Hematopoietic multipotent progenitor cell treated with erythropoietin and hydrocortisone succinate and interleukin-3 and kit ligand, for 15 days (in vitro differentiated cells): ENCODE measurements around the gene IFNA7.
"Not testable (repeated sequence)": the region's sequence is repeated elsewhere in the genome, so short reads cannot be mapped to it uniquely, and the experiment has no call there.

Source experiments
- DNase-seq: peaks from one replicate; pipeline ENCODE4 v3.0.0-alpha.2; 2015; ENCODE audit warnings: low spot score

IFNA7 gene

GRCh38 chr9:21182810-21183736 is 18.9 kb downstream of the IFNA7 start:
- DNase-seq: not testable (repeated sequence)

GRCh38 chr9:21174671-21175070 is 27.3 kb downstream of the IFNA7 start:
- no peak for DNase-seq

DNA sequence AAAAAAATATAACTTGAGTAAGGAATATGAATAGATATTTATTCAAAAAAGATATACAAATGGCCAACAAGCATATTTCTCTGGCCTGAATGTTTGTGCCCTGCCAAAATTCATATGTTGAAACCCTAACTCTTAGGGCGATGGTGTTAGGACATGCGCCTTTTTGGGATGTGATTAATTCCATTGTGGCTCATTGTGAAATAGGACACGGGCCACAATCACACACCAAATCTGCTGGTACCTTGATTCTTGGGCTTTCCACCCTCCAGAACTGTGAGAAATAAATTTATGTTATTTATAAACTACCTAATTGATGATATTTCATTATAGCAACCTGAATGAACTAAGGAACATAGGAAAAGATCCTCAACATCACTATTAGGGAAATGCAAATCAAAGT is 29.8 kb downstream of the IFNA7 start:
- DNase-seq: no peak

DNA sequence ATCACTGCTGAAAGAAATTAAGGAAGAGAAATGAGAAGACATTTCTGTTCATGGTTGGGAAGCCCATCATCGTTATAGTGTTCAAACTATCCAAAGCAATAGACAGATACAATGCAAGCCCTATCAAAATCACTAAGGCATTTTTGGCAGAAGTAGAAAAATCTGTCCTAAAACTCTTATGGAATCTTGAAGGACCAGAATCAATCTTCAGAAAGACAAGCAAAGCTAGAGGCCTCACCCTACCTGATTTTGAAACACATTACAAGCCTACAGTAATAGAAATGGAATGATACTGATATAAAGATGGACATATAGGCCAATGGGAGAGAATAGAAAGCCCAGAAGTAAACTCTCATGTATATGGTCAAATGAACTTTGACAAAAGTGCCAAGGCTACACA is 30.7 kb downstream of the IFNA7 start:
- DNase-seq: no peak

DNA sequence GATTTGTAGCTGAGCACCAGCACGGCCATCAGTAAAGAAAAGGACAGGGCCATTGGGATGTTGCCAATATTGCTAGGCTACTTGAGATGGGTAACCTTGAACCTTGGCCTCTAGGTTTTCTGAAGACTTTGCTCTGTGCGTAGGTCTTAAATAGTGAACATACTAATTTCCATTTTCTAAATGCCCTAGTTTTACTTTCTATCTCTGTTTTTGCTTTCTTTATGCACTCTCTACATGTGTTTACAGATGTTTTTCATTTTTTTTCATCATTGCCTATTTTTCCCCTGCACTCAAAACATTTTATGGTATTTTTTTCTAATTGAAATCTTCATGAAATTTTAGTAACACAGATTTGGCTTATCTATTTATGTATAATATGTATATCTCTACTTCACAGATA is 35.4 kb downstream of the IFNA7 start, which contains the start of gene IFNA21:
Gene IFNA21, minus strand, starts transcription at position 101 of the 400 bp plus-strand sequence. Its CDS starts 48 bp downstream, at position 53.
- DNase-seq: not testable (repeated sequence)

DNA sequence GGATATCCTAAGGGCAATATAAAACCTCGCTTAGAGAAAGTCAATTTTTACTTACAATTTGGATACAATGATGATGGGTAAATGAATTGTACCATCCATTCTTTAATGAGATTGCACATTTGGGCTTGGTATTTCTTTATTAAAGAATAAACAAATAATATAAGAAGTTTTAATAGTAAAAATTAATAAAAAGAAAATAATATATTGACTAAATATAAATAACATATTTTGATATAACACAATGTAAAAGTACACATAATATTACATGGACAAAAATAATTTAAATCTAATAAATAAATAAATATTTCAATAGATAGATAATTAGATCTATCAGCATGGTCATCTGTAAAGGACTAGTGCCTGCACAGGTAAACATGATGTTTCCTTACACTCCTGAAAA is 36.5 kb downstream of the IFNA7 start:
- DNase-seq: no peak

DNA sequence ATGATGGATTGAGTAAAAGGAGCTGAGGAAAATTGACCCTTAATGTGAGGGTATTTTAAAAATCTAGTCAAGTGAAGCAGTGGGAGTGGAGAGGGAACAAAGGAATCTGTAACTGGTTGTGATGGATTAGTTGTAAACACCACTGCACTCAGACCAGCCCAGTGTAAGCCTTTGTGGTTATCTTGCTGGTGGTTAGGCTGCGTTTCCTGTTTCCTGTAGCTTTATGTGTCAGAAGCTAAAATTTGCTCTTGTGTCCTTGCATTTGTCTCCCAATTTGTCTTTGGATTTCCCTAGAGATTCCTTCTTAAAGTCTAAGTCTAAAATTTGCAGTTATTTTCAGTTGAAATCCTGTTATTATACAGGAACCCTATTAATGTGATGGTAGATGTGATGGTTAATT is 41.8 kb downstream of the IFNA7 start:
- no peak for DNase-seq

DNA sequence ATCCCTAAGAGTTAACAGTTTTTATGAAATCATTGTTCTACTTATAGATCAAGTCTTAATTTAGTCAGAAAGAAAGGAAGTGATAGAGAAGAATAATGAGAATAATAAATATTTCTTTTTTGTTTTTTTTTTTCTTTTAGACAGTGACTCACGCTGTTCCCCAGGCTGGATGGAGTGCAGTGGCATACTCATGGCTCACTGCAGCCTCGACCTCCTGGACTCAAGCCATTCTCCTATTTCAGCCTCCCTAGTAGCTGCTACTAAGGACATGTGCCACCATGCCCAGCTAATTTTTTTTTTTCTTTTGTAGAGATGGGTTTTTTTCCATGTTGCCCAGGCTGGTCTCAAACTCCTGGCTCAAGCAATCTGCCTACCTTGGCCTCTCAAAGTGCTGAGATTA is 46.5 kb downstream of the IFNA7 start:
- no peak for DNase-seq

DNA sequence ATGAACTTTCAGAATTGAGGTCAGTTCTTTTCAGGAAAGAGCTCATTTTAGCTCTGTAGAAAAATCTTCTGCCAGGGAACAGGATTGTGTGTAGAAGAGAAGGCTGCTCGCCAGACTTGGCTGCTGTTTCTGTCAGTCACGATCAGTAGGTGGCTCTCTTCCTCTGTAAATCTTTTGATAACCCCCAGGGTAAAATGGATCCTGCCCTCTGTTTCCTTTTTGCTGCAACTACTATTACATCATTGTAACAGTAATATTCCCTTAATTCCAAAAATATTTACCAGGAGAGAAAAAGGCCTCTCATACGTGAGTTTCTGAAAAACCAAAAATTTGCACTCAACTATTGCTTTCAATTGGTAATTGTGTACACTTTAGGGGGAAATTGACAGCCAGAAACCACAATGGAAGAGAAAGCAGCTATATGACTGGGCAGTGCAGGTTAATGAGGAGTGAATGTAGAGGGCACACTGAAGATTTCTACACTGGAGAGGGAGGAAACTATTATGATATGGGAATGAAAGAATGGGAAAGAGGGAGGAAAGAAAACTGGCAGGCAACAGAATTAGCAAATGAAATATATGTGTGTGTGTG is 47.9 kb downstream of the IFNA7 start:
- no peak for DNase-seq

- DNase-seq: no peak
Measured at GRCh38 chr9:21153336-21154017, 48.5 kb downstream of the IFNA7 start.
